Gastrocnemius medialis (tissue), 4 donors: ENCODE results near the gene TXNDC5.

Source experiments
- POLR2A ChIP-seq, 2 donors: fragments of 450-650 bp; IDR thresholded peaks; one replicate each; pipeline ENCODE4 v1.6.1; 2017; ENCODE audit warnings: antibody characterized with exemption in 2 of 2, mild to moderate bottlenecking in 2 of 2, moderate library complexity in 2 of 2
- TF ChIP-seq, protein P1 (sequence below), 5 experiments: fragments of 450-650 bp in 3 of 5; fragments of 200-600 bp in 2 of 5; sonication (generic) in 2 of 5; IDR thresholded peaks in 4 of 5; conservative IDR thresholded peaks in 1 of 5; 1 replicate in 4 of 5; 2 replicates in 1 of 5; pipeline ENCODE4 v1.5.1; 2016 to 2019; ENCODE audit warnings: antibody characterized with exemption in 5 of 5, mild to moderate bottlenecking in 3 of 5, moderate library complexity in 3 of 5

GRCh38 chr6:7954477-7955200 lies 44.1 kb upstream of the TXNDC5 start:
- TF ChIP-seq, protein P1, sequence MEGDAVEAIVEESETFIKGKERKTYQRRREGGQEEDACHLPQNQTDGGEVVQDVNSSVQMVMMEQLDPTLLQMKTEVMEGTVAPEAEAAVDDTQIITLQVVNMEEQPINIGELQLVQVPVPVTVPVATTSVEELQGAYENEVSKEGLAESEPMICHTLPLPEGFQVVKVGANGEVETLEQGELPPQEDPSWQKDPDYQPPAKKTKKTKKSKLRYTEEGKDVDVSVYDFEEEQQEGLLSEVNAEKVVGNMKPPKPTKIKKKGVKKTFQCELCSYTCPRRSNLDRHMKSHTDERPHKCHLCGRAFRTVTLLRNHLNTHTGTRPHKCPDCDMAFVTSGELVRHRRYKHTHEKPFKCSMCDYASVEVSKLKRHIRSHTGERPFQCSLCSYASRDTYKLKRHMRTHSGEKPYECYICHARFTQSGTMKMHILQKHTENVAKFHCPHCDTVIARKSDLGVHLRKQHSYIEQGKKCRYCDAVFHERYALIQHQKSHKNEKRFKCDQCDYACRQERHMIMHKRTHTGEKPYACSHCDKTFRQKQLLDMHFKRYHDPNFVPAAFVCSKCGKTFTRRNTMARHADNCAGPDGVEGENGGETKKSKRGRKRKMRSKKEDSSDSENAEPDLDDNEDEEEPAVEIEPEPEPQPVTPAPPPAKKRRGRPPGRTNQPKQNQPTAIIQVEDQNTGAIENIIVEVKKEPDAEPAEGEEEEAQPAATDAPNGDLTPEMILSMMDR (IDR thresholded peaks at IDR 0.05 in 4 of 5, conservative IDR thresholded peaks at IDR 0.05 in 1 of 5) = no peak
- TF ChIP-seq POLR2A (IDR thresholded peaks at IDR 0.05) = no peak
